HCT116 (cell line): ENCODE data around the gene CLSTN3. TPM values are rescaled to one million over a fixed set of nuclear protein-coding genes. Genes with fewer than 3 reads are reported as not detected.

Experiments
- ATAC-seq: fragments of 200-7000 bp; cut with Tn5 transposase; 2 replicates; pipeline ENCODE4 v1.9.1; 2020; ENCODE audit warnings: mild to moderate bottlenecking, moderate library complexity
- BruUV-seq: library from RNA; stranded (reverse); fragments of 400-500 nt; replicated peaks from 2 replicates; lab custom pipeline; 2021; lab: Mats Ljungman, UMichigan
- CTCF ChIA-PET: fragments of 300-600 bp; sonication (Branson Sonifier 250); formaldehyde crosslinking; loops from one replicate; lab custom pipeline; 2021; ENCODE audit warnings: antibody characterized with exemption; lab: Charles Lee
- POLR2A ChIA-PET: fragments of 300-600, 350-600 bp; sonication (Branson Sonifier 250); formaldehyde crosslinking; loops from one replicate; lab custom pipeline; 2021; ENCODE audit warnings: antibody characterized with exemption; lab: Charles Lee
- RAD21 ChIA-PET, 2 experiments: fragments of 300-600 bp; sonication (Branson Sonifier 250); formaldehyde crosslinking; loops; one replicate each; lab custom pipeline; 2023; ENCODE audit warnings: low total read pairs in 2 of 2; ENCODE audit not compliant: uncharacterized antibody in 2 of 2, unreplicated experiment in 2 of 2, low non-redundant PET in 1 of 2; lab: Charles Lee
- DNase-seq: peaks from one replicate; pipeline ENCODE4 v3.0.0-alpha.2; 2010; ENCODE audit warnings: low read depth, low spot score
- H2AFZ ChIP-seq: fragments of 200-600 bp; shearing (Covaris generic), sonication (generic); 2 replicates; pipeline ENCODE4 v1.6.1; 2017; ENCODE audit warnings: low read depth, mixed run types, mixed read lengths, antibody characterized with exemption, low read length; ENCODE audit not compliant: poor library complexity, severe bottlenecking
- H3K27ac ChIP-seq: 2 replicates; pipeline ENCODE4 v1.5.1; 2012; ENCODE audit warnings: low read depth, low read length
- H3K27me3 ChIP-seq: fragments of 200-600 bp; sonication (generic); 2 replicates; pipeline ENCODE4 v1.6.1; 2016; ENCODE audit warnings: mixed run types, low read length, mixed read lengths; ENCODE audit not compliant: insufficient read depth
- H3K36me3 ChIP-seq, 2 experiments: fragments of 200-500 bp in 1 of 2; fragments of 200-600 bp in 1 of 2; sonication (Bioruptor generic) in 1 of 2; sonication (generic) in 1 of 2; 2 replicates each; pipeline versions ENCODE4 v1.5.1 to v1.6.1; 2014 to 2016; ENCODE audit warnings: low read length in 2 of 2, inconsistent platforms in 1 of 2, mixed read lengths in 1 of 2, mixed run types in 1 of 2; ENCODE audit not compliant: insufficient read depth in 2 of 2, control insufficient read depth in 1 of 2
- H3K4me1 ChIP-seq, 2 experiments: fragments of 200-600 bp in 1 of 2; sonication (generic) in 1 of 2; 2 replicates each; pipeline versions ENCODE4 v1.5.1 to v1.6.1; 2012 to 2017; ENCODE audit warnings: low read length in 2 of 2, inconsistent platforms in 1 of 2, mild to moderate bottlenecking in 1 of 2, mixed read lengths in 1 of 2, mixed run types in 1 of 2, moderate library complexity in 1 of 2; ENCODE audit not compliant: insufficient read depth in 2 of 2, control insufficient read depth in 1 of 2
- H3K4me2 ChIP-seq: fragments of 200-600 bp; sonication (generic); 2 replicates; pipeline ENCODE4 v1.6.1; 2017; ENCODE audit warnings: mixed run types, low read length, mixed read lengths
- H3K4me3 ChIP-seq, 2 experiments: fragments of 200-600 bp in 1 of 2; sonication (generic) in 1 of 2; replicated peaks in 1 of 2; 2 replicates each; pipeline ENCODE4 v1.5.1; 2011 to 2016; ENCODE audit warnings: low read length in 2 of 2, control low read depth in 1 of 2, low read depth in 1 of 2, mild to moderate bottlenecking in 1 of 2, mixed read lengths in 1 of 2, mixed run types in 1 of 2
- H3K79me2 ChIP-seq: fragments of 200-600 bp; sonication (generic); 2 replicates; pipeline ENCODE4 v1.6.1; 2017; ENCODE audit warnings: mild to moderate bottlenecking, mixed run types, low read length, moderate library complexity, mixed read lengths; ENCODE audit not compliant: insufficient read depth
- H3K9ac ChIP-seq: fragments of 200-600 bp; sonication (generic); 2 replicates; pipeline ENCODE4 v1.6.1; 2016; ENCODE audit warnings: low read length, mixed read lengths
- H3K9me2 ChIP-seq: fragments of 200-600 bp; sonication (generic), shearing (Covaris generic); 2 replicates; pipeline ENCODE4 v1.6.1; 2017; ENCODE audit warnings: mixed run types, mild to moderate bottlenecking, moderate library complexity; ENCODE audit not compliant: insufficient read depth
- H3K9me3 ChIP-seq, 2 experiments: fragments of 200-500 bp in 1 of 2; fragments of 200-600 bp in 1 of 2; sonication (Bioruptor generic) in 1 of 2; sonication (generic) in 1 of 2; 2 replicates each; pipeline ENCODE4 v1.6.1; 2014 to 2017; ENCODE audit warnings: low read length in 2 of 2, mixed read lengths in 2 of 2, inconsistent platforms in 1 of 2, low read depth in 1 of 2, mild to moderate bottlenecking in 1 of 2, mixed run types in 1 of 2, moderate library complexity in 1 of 2; ENCODE audit not compliant: control insufficient read depth in 1 of 2, insufficient read depth in 1 of 2
- H4K20me1 ChIP-seq: fragments of 200-600 bp; sonication (generic), shearing (Covaris generic); 2 replicates; pipeline ENCODE4 v1.6.1; 2017; ENCODE audit warnings: mixed run types, mild to moderate bottlenecking, moderate library complexity; ENCODE audit not compliant: insufficient read depth
- EGR1 ChIP-seq: IDR thresholded peaks from 2 replicates; pipeline ENCODE4 v1.6.1; 2012; ENCODE audit warnings: low read depth
- EZH2phosphoT487 ChIP-seq: fragments of 200-600 bp; IDR thresholded peaks from 2 replicates; pipeline ENCODE4 v1.6.1; 2018; ENCODE audit warnings: antibody characterized with exemption, borderline replicate concordance
- FOSL1 ChIP-seq: IDR thresholded peaks from 2 replicates; pipeline ENCODE4 v1.6.1; 2012; ENCODE audit warnings: low read depth
- JUND ChIP-seq: IDR thresholded peaks from 2 replicates; pipeline ENCODE4 v1.6.1; 2012
- MAX ChIP-seq: IDR thresholded peaks from 2 replicates; pipeline ENCODE4 v1.6.1; 2012
- POLR2A ChIP-seq: IDR thresholded peaks from 2 replicates; pipeline ENCODE4 v1.7.0; 2011; ENCODE audit warnings: borderline replicate concordance; ENCODE audit not compliant: insufficient read depth, insufficient read length; ENCODE audit errors: extremely low read depth
- POLR2AphosphoS5 ChIP-seq: IDR thresholded peaks from 2 replicates; pipeline ENCODE4 v1.6.1; 2011; ENCODE audit warnings: mild to moderate bottlenecking, low read depth, low read length, moderate library complexity
- REST ChIP-seq: IDR thresholded peaks from 2 replicates; pipeline ENCODE4 v1.6.1; 2012; ENCODE audit warnings: low read depth
- SP1 ChIP-seq: IDR thresholded peaks from 2 replicates; pipeline ENCODE4 v1.6.1; 2012; ENCODE audit warnings: low read depth
- SRF ChIP-seq: IDR thresholded peaks from 2 replicates; pipeline ENCODE4 v1.6.1; 2012; ENCODE audit warnings: low read depth
- ZFX ChIP-seq: fragments of 450-650 bp; IDR thresholded peaks from 2 replicates; pipeline ENCODE4 v1.6.1; 2017
- ZNF274 ChIP-seq: fragments of 200-500 bp; sonication (Bioruptor generic); IDR thresholded peaks from 2 replicates; pipeline ENCODE4 v1.6.1; 2014; ENCODE audit warnings: mild to moderate bottlenecking, low read depth, low read length, inconsistent platforms
- intact Hi-C: fragments of 100-400 bp; cut with micrococcal nuclease; formaldehyde crosslinking; loops from 2 replicates; pipeline ENCODE4 v1.10.0; 2022
- total RNA-seq: library from RNA; stranded (reverse); gene quantifications from one replicate; pipeline ENCODE4 v1.2.1, GENCODE V29; 2021; ENCODE audit not compliant: unreplicated experiment
- TF ChIP-seq, protein P1 (sequence below): IDR thresholded peaks from 2 replicates; pipeline ENCODE4 v1.6.1; 2011; ENCODE audit warnings: mild to moderate bottlenecking, low read length, moderate library complexity; ENCODE audit not compliant: insufficient replicate concordance; ENCODE audit errors: extremely low read depth
- TF ChIP-seq, protein P2 (sequence below): IDR thresholded peaks from 2 replicates; pipeline ENCODE4 v1.6.1; 2012

CLSTN3 gene
- total RNA-seq, 1 experiment from 2014 or later = 23.0 TPM

DNA sequence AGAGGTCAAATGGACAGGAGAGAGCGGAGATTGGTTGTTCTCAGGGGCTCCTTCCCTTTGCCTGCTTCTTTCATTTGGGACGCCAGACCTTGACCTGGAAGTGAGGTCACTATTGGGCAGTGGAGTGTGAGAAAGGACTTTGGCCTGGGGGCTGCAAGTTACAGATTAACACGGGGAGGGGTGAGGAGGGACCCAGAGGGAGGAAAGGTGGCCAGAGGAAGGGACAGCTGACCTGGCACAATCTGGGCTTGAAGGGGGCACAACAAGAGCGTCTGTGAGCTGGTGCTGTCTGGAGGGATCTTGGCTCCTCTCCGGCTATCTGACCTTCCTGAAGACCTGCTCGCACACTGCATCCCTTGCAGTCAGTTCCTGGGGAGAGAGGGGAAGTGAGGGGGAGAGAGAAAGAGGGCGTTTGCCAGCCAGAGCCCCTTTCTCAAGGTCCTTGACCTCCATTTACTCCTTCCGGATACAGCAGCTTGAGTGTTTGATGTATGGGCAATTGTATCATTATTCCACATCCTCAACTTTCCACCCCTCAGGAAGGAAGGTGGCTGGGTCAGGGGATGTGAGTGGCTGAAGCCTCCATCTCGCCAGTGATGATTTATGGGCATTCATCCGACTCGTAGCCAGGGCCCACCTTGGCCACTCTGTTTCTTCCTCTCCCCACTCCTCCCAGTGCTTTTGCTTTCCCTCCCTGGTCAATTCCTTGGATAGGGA lies 6.2 kb upstream of the CLSTN3 start:
- H3K4me1 ChIP-seq = peaks cover 0 to 11% of the 10 kb centered on the region in 2 experiments; a peak in 1 of 4 replicates
- H3K4me3 ChIP-seq = no peak overlapping the region
- RAD21 ChIA-PET = no interaction called here
- H3K27me3 ChIP-seq = no peaks in the 10 kb centered on the region
- no peaks in the 10 kb centered on the region for H3K9me3 ChIP-seq
- TF ChIP-seq EZH2phosphoT487 (no peak), EGR1 (no peak), JUND (no peak), POLR2AphosphoS5 (no peak), ZFX (no peak), FOSL1 (no peak), SRF (no peak), MAX (no peak), REST (no peak), SP1 (no peak), ZNF274 (no peak), POLR2A (no peak)
- TF ChIP-seq, protein P1, sequence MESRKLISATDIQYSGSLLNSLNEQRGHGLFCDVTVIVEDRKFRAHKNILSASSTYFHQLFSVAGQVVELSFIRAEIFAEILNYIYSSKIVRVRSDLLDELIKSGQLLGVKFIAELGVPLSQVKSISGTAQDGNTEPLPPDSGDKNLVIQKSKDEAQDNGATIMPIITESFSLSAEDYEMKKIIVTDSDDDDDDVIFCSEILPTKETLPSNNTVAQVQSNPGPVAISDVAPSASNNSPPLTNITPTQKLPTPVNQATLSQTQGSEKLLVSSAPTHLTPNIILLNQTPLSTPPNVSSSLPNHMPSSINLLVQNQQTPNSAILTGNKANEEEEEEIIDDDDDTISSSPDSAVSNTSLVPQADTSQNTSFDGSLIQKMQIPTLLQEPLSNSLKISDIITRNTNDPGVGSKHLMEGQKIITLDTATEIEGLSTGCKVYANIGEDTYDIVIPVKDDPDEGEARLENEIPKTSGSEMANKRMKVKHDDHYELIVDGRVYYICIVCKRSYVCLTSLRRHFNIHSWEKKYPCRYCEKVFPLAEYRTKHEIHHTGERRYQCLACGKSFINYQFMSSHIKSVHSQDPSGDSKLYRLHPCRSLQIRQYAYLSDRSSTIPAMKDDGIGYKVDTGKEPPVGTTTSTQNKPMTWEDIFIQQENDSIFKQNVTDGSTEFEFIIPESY = no peak
- TF ChIP-seq, protein P2, sequence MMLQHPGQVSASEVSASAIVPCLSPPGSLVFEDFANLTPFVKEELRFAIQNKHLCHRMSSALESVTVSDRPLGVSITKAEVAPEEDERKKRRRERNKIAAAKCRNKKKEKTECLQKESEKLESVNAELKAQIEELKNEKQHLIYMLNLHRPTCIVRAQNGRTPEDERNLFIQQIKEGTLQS = no peak
- TF ChIP-seq, all 23 proteins: peak for 0
- H3K4me2 ChIP-seq = no peak overlapping the region
- BruUV-seq = no TSS peak
- H3K36me3 ChIP-seq = no peaks in the 10 kb centered on the region
- H3K27ac ChIP-seq = no peak overlapping the region
- intact Hi-C loops = no loop called here
- no peak for ATAC-seq
- H3K79me2 ChIP-seq = no peaks in the 10 kb centered on the region
- no peaks in the 10 kb centered on the region for H4K20me1 ChIP-seq
- no peak for DNase-seq
- ChIA-PET POLR2A (no interaction called here), CTCF (interaction anchor here (1.5 kb wide), 1 partner anchor 16 kb away, joined by 3 read pairs; no protein-coding TSS in a partner anchor)
- no peak overlapping the region for H2AFZ ChIP-seq
- H3K9me2 ChIP-seq = no peaks in the 10 kb centered on the region
- no peak overlapping the region for H3K9ac ChIP-seq
